ENCODE measurements around the gene KRTAP4-7.
"Not testable (repeated sequence)": the region's sequence is repeated elsewhere in the genome, so short reads cannot be mapped to it uniquely, and the experiment has no call there.

The KRTAP4-7 gene

GRCh38 chr17:41084100-41084856 is at the start of gene KRTAP4-7:
TSS of gene KRTAP4-7 (plus strand) at chr17:41084150. CDS start at chr17:41084207, 57 bp downstream.
- DNase-seq, result not testable (repeated sequence)

- DNase-seq, result not testable (repeated sequence)
Measured at GRCh38 chr17:41034346-41034935, 49.5 kb upstream of the KRTAP4-7 start, which contains the start of gene KRTAP1-3. TSS of gene KRTAP1-3 (minus strand) at chr17:41034874. CDS start at chr17:41034821, 53 bp downstream.

GRCh38 chr17:41037853-41038350 is 46.0 kb upstream of the KRTAP4-7 start:
- DNase-seq, result no peak

GRCh38 chr17:41040783-41041571 is 43.0 kb upstream of the KRTAP4-7 start, which contains the start of gene KRTAP1-1:
TSS of gene KRTAP1-1 (minus strand) at chr17:41041450. CDS start at chr17:41041397, 53 bp downstream.
- not testable (repeated sequence) for DNase-seq

- no peak for DNase-seq
Measured at GRCh38 chr17:41042953-41043352, 41.0 kb upstream of the KRTAP4-7 start.

- DNase-seq, result not testable (repeated sequence)
Measured at GRCh38 chr17:41046735-41047465, 37.0 kb upstream of the KRTAP4-7 start, which contains the start of gene KRTAP2-1. TSS of gene KRTAP2-1 (minus strand) at chr17:41047316. CDS start at chr17:41047267, 49 bp downstream.

GRCh38 chr17:41048441-41048840 is 35.5 kb upstream of the KRTAP4-7 start:
- DNase-seq, result no peak

- no peak for DNase-seq
Measured at GRCh38 chr17:41049110-41049509, 34.8 kb upstream of the KRTAP4-7 start.

GRCh38 chr17:41052566-41052965 is 31.4 kb upstream of the KRTAP4-7 start:
- no peak for DNase-seq

GRCh38 chr17:41054025-41054424 is 29.9 kb upstream of the KRTAP4-7 start:
- DNase-seq, result no peak

- DNase-seq, result not testable (repeated sequence)
Measured at GRCh38 chr17:41054556-41054955, 29.4 kb upstream of the KRTAP4-7 start.

- DNase-seq, result not testable (repeated sequence)
Measured at GRCh38 chr17:41055130-41055529, 28.8 kb upstream of the KRTAP4-7 start, which contains the start of gene KRTAP2-2. TSS of gene KRTAP2-2 (minus strand) at chr17:41055230. CDS start at chr17:41055211, 19 bp downstream.

GRCh38 chr17:41057547-41057946 is 26.4 kb upstream of the KRTAP4-7 start:
- DNase-seq, result no peak

GRCh38 chr17:41058741-41059140 is 25.2 kb upstream of the KRTAP4-7 start:
- no peak for DNase-seq

GRCh38 chr17:41059276-41060051 is 24.5 kb upstream of the KRTAP4-7 start:
- not testable (repeated sequence) for DNase-seq

GRCh38 chr17:41060052-41060604 is 23.8 kb upstream of the KRTAP4-7 start, which contains the start of gene KRTAP2-3:
TSS of gene KRTAP2-3 (minus strand) at chr17:41060114. CDS start at chr17:41060050, 64 bp downstream.
- DNase-seq, result no peak

- DNase-seq, result no peak
Measured at GRCh38 chr17:41061964-41062363, 22.0 kb upstream of the KRTAP4-7 start.

GRCh38 chr17:41063449-41063848 is 20.5 kb upstream of the KRTAP4-7 start:
- no peak for DNase-seq

GRCh38 chr17:41064301-41064700 is 19.6 kb upstream of the KRTAP4-7 start:
- DNase-seq, result no peak

- not testable (repeated sequence) for DNase-seq
Measured at GRCh38 chr17:41065016-41065689, 18.8 kb upstream of the KRTAP4-7 start.

Data from stimulated activated naive CD4-positive, alpha-beta T cell (primary cell).